ENCODE results near the gene MALAT1. TPM values are rescaled to one million over a fixed set of nuclear protein-coding genes. Genes with fewer than 3 reads are reported as not detected.

MALAT1 gene
- total and polyA plus RNA-seq, 2 of the 13 experiments (the other 11 are each of a cell fraction or from before 2014, with no cell fraction given) = 143 to 1,237 TPM

GRCh38 chr11:65546217-65546958, 47.5 kb downstream of the MALAT1 start (continued):
- TF ChIP-seq, protein P1, sequence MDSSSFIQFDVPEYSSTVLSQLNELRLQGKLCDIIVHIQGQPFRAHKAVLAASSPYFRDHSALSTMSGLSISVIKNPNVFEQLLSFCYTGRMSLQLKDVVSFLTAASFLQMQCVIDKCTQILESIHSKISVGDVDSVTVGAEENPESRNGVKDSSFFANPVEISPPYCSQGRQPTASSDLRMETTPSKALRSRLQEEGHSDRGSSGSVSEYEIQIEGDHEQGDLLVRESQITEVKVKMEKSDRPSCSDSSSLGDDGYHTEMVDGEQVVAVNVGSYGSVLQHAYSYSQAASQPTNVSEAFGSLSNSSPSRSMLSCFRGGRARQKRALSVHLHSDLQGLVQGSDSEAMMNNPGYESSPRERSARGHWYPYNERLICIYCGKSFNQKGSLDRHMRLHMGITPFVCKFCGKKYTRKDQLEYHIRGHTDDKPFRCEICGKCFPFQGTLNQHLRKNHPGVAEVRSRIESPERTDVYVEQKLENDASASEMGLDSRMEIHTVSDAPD (CRISPR knock-in tag; IDR thresholded peaks at IDR 0.05) = no peak
- TF ChIP-seq, protein P2, sequence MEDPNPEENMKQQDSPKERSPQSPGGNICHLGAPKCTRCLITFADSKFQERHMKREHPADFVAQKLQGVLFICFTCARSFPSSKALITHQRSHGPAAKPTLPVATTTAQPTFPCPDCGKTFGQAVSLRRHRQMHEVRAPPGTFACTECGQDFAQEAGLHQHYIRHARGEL (CRISPR knock-in tag; IDR thresholded peaks at IDR 0.05) = no peak
- no peak for TF ChIP-seq ZFP37 (CRISPR knock-in tag; IDR thresholded peaks at IDR 0.05; ENCODE audit: borderline replicate concordance)
- TF ChIP-seq ZNF280D (CRISPR knock-in tag; IDR thresholded peaks at IDR 0.05) = no peak
- TF ChIP-seq RBM39 (IDR thresholded peaks at IDR 0.05; ENCODE audit: low read depth, low read length, poor library complexity, severe bottlenecking) = no peak
- no peak for TF ChIP-seq ZNF703 (CRISPR knock-in tag; IDR thresholded peaks at IDR 0.05; ENCODE audit: borderline replicate concordance)
- no peak for TF ChIP-seq PAX8 (CRISPR knock-in tag; IDR thresholded peaks at IDR 0.05; ENCODE audit: borderline replicate concordance)
- TF ChIP-seq ZFYVE20 (CRISPR knock-in tag; IDR thresholded peaks at IDR 0.05; ENCODE audit: borderline replicate concordance, low read depth) = no peak
- TF ChIP-seq ZSCAN30 (CRISPR knock-in tag; IDR thresholded peaks at IDR 0.05) = no peak
- TF ChIP-seq TARDBP (CRISPR knock-in tag; IDR thresholded peaks at IDR 0.05) = no peak; the same call in 1 of the 2 replicates
- no peak; the same call in 1 of the 2 replicates for TF ChIP-seq ZNF331 (CRISPR knock-in tag; IDR thresholded peaks at IDR 0.05)
- no peak for TF ChIP-seq SIN3B (IDR thresholded peaks at IDR 0.05; ENCODE audit: low read length)
- TF ChIP-seq JDP2 (CRISPR knock-in tag; IDR thresholded peaks at IDR 0.05; ENCODE audit: borderline replicate concordance) = no peak
- TF ChIP-seq, protein P3, sequence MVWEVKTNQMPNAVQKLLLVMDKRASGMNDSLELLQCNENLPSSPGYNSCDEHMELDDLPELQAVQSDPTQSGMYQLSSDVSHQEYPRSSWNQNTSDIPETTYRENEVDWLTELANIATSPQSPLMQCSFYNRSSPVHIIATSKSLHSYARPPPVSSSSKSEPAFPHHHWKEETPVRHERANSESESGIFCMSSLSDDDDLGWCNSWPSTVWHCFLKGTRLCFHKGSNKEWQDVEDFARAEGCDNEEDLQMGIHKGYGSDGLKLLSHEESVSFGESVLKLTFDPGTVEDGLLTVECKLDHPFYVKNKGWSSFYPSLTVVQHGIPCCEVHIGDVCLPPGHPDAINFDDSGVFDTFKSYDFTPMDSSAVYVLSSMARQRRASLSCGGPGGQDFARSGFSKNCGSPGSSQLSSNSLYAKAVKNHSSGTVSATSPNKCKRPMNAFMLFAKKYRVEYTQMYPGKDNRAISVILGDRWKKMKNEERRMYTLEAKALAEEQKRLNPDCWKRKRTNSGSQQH (CRISPR knock-in tag; IDR thresholded peaks at IDR 0.05; ENCODE audit: low read depth) = no peak
- no peak for TF ChIP-seq NR2F2 (IDR thresholded peaks at IDR 0.05; ENCODE audit: borderline replicate concordance, low read depth)
- TF ChIP-seq JUND (CRISPR knock-in tag; IDR thresholded peaks at IDR 0.05) = peak; percentile 43; the same call in 1 of the 2 replicates
- peak; percentile 63; the same call in 1 of the 2 replicates for TF ChIP-seq ZNF792 (CRISPR knock-in tag; IDR thresholded peaks at IDR 0.05)
- no peak for TF ChIP-seq DZIP1 (CRISPR knock-in tag; IDR thresholded peaks at IDR 0.05)
- no peak for TF ChIP-seq NFE2L1 (CRISPR knock-in tag; IDR thresholded peaks at IDR 0.05; ENCODE audit: borderline replicate concordance)

Measured in HepG2 (cell line).